Kidney (tissue), 14 donors: ENCODE results near the gene PAX4. TPM values are rescaled to one million over a fixed set of nuclear protein-coding genes. Genes with fewer than 3 reads are reported as not detected.

Experiments used
- DNase-seq, 5 donors: peaks; one replicate each; pipeline ENCODE4 v3.0.0-alpha.2; 2013 to 2020
- FAIRE-seq: peaks from 2 replicates; lab custom pipeline; 2012; peaks lifted over from hg19 to GRCh38; lab: Jason Lieb, UNC
- H3K27ac ChIP-seq, 2 donors: one replicate each; pipeline ENCODE4 v1.7.0; 2013; ENCODE audit warnings: low read depth in 2 of 2, low read length in 2 of 2, inconsistent platforms in 1 of 2
- H3K27me3 ChIP-seq: one replicate; pipeline ENCODE4 v1.7.1; 2013; ENCODE audit warnings: low read length, inconsistent platforms; ENCODE audit not compliant: control insufficient read depth, insufficient read depth
- H3K36me3 ChIP-seq, 3 donors: one replicate each; pipeline versions ENCODE4 v1.7.0 to v1.7.1; 2013; ENCODE audit warnings: low read length in 3 of 3, control low read depth in 1 of 3, inconsistent platforms in 1 of 3; ENCODE audit not compliant: insufficient read depth in 3 of 3, control insufficient read depth in 2 of 3
- H3K4me1 ChIP-seq, 3 donors: one replicate each; pipeline versions ENCODE4 v1.7.0 to v1.7.1; 2013; ENCODE audit warnings: low read length in 3 of 3, inconsistent platforms in 1 of 3, low read depth in 1 of 3; ENCODE audit not compliant: control insufficient read depth in 2 of 3, insufficient read depth in 2 of 3
- H3K4me3 ChIP-seq, 3 donors: one replicate each; pipeline versions ENCODE4 v1.7.0 to v1.8.1; 2013; ENCODE audit warnings: low read length in 3 of 3, control low read depth in 1 of 3, inconsistent platforms in 1 of 3
- H3K9ac ChIP-seq, 3 donors: one replicate each; pipeline versions ENCODE4 v1.7.0 to v1.7.1; 2013; ENCODE audit warnings: low read length in 3 of 3, control low read depth in 1 of 3, inconsistent platforms in 1 of 3
- H3K9me3 ChIP-seq, 3 donors: one replicate each; pipeline versions ENCODE4 v1.7.0 to v1.7.1; 2013; ENCODE audit warnings: low read length in 3 of 3, control low read depth in 1 of 3, inconsistent platforms in 1 of 3; ENCODE audit not compliant: control insufficient read depth in 2 of 3, insufficient read depth in 1 of 3
- CTCF ChIP-seq: IDR thresholded peaks from 3 replicates; pipeline ENCODE4 v1.5.1; 2012; ENCODE audit warnings: mild to moderate bottlenecking, moderate library complexity, borderline replicate concordance; ENCODE audit not compliant: insufficient read depth; ENCODE audit errors: extremely low read depth
- intact Hi-C: fragments of 100-400 bp; cut with DNase I; formaldehyde crosslinking; loops from one replicate; pipeline ENCODE4 v1.11.1; 2022
- polyA plus RNA-seq: library from polyadenylated mRNA; stranded (reverse); fragments of 350-450 nt; fragmentation: Illumina TruSeq; extraction: RNeasy Lipid Tissue Mini Kit (QIAGEN cat#74804); gene quantifications from one replicate; pipeline ENCODE4 v1.2.3, GENCODE V29; 2014; ENCODE audit warnings: low read depth, low replicate concordance; ENCODE audit not compliant: insufficient read depth
- total RNA-seq: library from RNA; stranded (reverse); fragmentation: NEBNext Ultra II Directional; extraction: Animal tissue kit (Norgen Biotek cat#: 25700); gene quantifications from one replicate; pipeline ENCODE4 v1.2.1, GENCODE V29; 2021
- donor health status: control.
- donor health status: control.
- donor health status: control.
- donor health status: control.
- donor health status: control.
- donor health status: DM: yes; HTN: yes; CAD: no.
- donor health status: Normal renal cell carcinoma (clear cell type).

PAX4 gene
- total and polyA plus RNA-seq, 2 donors from 2014 or later, result not detected

- no peaks in the 10 kb centered on the region for H3K27me3 ChIP-seq
- intact Hi-C loops, result no loop called here
- H3K27ac ChIP-seq, result no peak overlapping the region
- H3K4me1 ChIP-seq, result peaks cover 2 to 45% (median 18%) of the 10 kb centered on the region in 3 donors
- TF ChIP-seq CTCF, result no peak
- H3K9ac ChIP-seq, result no peak overlapping the region
- FAIRE-seq (no peak), DNase-seq (no peak)
- H3K9me3 ChIP-seq, result no peaks in the 10 kb centered on the region
- H3K36me3 ChIP-seq, result peaks cover 3 to 18% (median 14%) of the 10 kb centered on the region in 3 donors
- H3K4me3 ChIP-seq, result no peak overlapping the region
Observed at GRCh38 chr7:127586346-127586745, 31.6 kb downstream of the PAX4 start.

GRCh38 chr7:127585044-127585953, 32.6 kb downstream of the PAX4 start, which contains the start of gene GCC1:
TSS of gene GCC1 (minus strand) at chr7:127585596. CDS start at chr7:127585182, 414 bp downstream.
- H3K4me1 ChIP-seq, result peaks cover 2 to 47% (median 19%) of the 10 kb centered on the region in 3 donors
- intact Hi-C loops, result no loop called here
- FAIRE-seq, result no peak

GRCh38 chr7:127584648-127585043, 33.3 kb downstream of the PAX4 start:
- Histone ChIP-seq H3K27me3 (no peaks in the 10 kb centered on the region), H3K4me1 (peaks cover 2 to 47% (median 19%) of the 10 kb centered on the region in 3 donors), H3K36me3 (peaks cover 2 to 17% (median 9%) of the 10 kb centered on the region in 3 donors), H3K9ac (peak overlapping the region; percentile 57 to 84 (median 64)), H3K4me3 (peak overlapping the region; percentile 81 to 95 (median 89)), H3K27ac (no peak overlapping the region), H3K9me3 (no peaks in the 10 kb centered on the region)
- no peak for TF ChIP-seq CTCF
- intact Hi-C loops, result no loop called here
- DNase-seq (peak in 2 of 5 donors; percentile 14 to 55), FAIRE-seq (no peak)

More at GRCh38 chr7:127585044-127585953, 32.6 kb downstream of the PAX4 start, which contains the start of gene GCC1:
- DNase-seq, result peak; percentile 94 to 97 (median 96)
- no peak for TF ChIP-seq CTCF
- no peaks in the 10 kb centered on the region for H3K9me3 ChIP-seq
- H3K27ac ChIP-seq, result peak within 1 kb of the TSS; percentile 63 to 78
- H3K4me3 ChIP-seq, result peak within 1 kb of the TSS; percentile 81 to 95 (median 89)
- no peaks in the 10 kb centered on the region for H3K27me3 ChIP-seq
- peaks cover 2 to 16% (median 9%) of the 10 kb centered on the region in 3 donors for H3K36me3 ChIP-seq
- peak within 1 kb of the TSS; percentile 71 to 84 (median 72) for H3K9ac ChIP-seq
